Osteocyte (in vitro differentiated cells): ENCODE measurements around the gene CHKB. TPM values are rescaled to one million over a fixed set of nuclear protein-coding genes. Genes with fewer than 3 reads are reported as not detected.

Experiments used
- DNase-seq: peaks from one replicate; pipeline ENCODE4 v3.0.0; 2021; ENCODE audit warnings: mixed read lengths; ENCODE audit not compliant: unreplicated experiment; ENCODE audit errors: extremely low spot score
- H3K27ac Mint-ChIP-seq: one replicate; pipeline ENCODE4 v1.8.0; 2021; ENCODE audit warnings: mild to moderate bottlenecking, mixed read lengths; ENCODE audit not compliant: unreplicated experiment
- H3K27me3 Mint-ChIP-seq: one replicate; pipeline ENCODE4 v1.8.0; 2021; ENCODE audit warnings: mixed read lengths; ENCODE audit not compliant: unreplicated experiment
- H3K36me3 Mint-ChIP-seq: one replicate; pipeline ENCODE4 v1.8.0; 2021; ENCODE audit warnings: mixed read lengths; ENCODE audit not compliant: unreplicated experiment
- H3K4me1 Mint-ChIP-seq: one replicate; pipeline ENCODE4 v1.8.0; 2021; ENCODE audit warnings: mixed read lengths; ENCODE audit not compliant: unreplicated experiment
- H3K4me3 Mint-ChIP-seq: one replicate; pipeline ENCODE4 v1.8.0; 2021; ENCODE audit warnings: mild to moderate bottlenecking, moderate library complexity, mixed read lengths; ENCODE audit not compliant: unreplicated experiment
- H3K9me3 Mint-ChIP-seq: one replicate; pipeline ENCODE4 v1.8.0; 2021; ENCODE audit warnings: mixed read lengths; ENCODE audit not compliant: unreplicated experiment
- CTCF ChIP-seq: fragments of 200-600 bp; sonication (generic); IDR thresholded peaks from 2 replicates; pipeline ENCODE4 v1.5.0; 2021; ENCODE audit warnings: antibody characterized with exemption, mild to moderate bottlenecking, moderate library complexity
- total RNA-seq: library from RNA; stranded (reverse); gene quantifications from 2 replicates; pipeline ENCODE4 v1.2.1, GENCODE V29; 2021

CHKB gene
- total RNA-seq, 1 donor from 2014 or later = 79.9 TPM

DNA sequence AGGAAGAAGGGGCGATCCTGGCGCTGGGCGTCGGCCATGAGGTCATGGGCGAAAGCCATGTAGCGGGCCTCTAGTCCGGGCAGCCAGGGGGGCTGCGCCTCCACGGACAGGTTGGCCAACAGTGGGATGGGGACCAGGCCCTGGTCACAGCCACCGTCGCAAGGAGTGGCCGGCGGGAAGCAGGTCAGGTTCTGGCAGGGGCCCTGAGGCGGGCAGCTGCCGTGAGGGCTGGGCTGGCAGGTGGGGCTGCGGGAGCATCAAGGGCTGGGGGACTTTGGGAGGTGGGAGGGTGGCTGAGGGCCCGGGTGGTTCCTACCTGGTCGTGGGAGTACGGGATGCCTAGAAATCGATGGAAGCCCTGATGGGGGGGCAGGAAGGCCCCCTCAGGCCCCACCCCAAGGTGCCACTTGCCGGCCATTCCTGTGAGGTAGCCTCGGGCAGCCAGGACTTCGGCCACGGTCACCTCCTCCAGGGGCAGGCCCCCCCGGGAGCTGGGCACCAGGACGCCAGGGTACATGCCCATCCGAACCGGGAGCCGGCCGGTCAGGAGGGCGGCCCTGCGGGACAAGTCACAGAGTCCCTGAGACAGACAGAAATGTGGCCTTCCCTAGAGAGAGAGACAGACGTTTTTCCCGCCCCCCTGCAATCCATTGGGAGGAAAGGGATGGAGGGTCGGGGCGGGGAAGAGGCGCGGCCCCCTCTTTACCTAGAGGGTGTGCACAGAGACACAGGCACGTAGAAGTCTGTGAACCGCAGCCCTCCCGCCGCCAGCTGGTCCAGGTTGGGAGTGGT, 44.4 kb upstream of the CHKB start:
- Mint-ChIP-seq H3K4me1 (peaks cover 11% of the 10 kb centered on the region), H3K27me3 (no peaks in the 10 kb centered on the region), H3K27ac (no peak overlapping the region), H3K9me3 (no peaks in the 10 kb centered on the region), H3K36me3 (no peaks in the 10 kb centered on the region), H3K4me3 (peak overlapping the region; percentile 82)
- DNase-seq = no peak
- no peak for TF ChIP-seq CTCF

GRCh38 chr22:50626314-50626849, 43.7 kb upstream of the CHKB start:
- H3K36me3 Mint-ChIP-seq = no peaks in the 10 kb centered on the region
- H3K4me3 Mint-ChIP-seq = peak overlapping the region; percentile 60
- TF ChIP-seq CTCF = no peak
- peaks cover 18% of the 10 kb centered on the region for H3K4me1 Mint-ChIP-seq
- peaks cover 3% of the 10 kb centered on the region for H3K27me3 Mint-ChIP-seq
- H3K9me3 Mint-ChIP-seq = no peaks in the 10 kb centered on the region
- no peak overlapping the region for H3K27ac Mint-ChIP-seq
- no peak for DNase-seq

- H3K27ac Mint-ChIP-seq = no peak overlapping the region
- H3K27me3 Mint-ChIP-seq = peaks cover 3% of the 10 kb centered on the region
- H3K9me3 Mint-ChIP-seq = no peaks in the 10 kb centered on the region
- no peak for DNase-seq
- TF ChIP-seq CTCF = no peak
- peaks cover 18% of the 10 kb centered on the region for H3K4me1 Mint-ChIP-seq
- no peaks in the 10 kb centered on the region for H3K36me3 Mint-ChIP-seq
- no peak overlapping the region for H3K4me3 Mint-ChIP-seq
Measured at GRCh38 chr22:50625568-50626313, 43.1 kb upstream of the CHKB start.

GRCh38 chr22:50625131-50625567, 42.5 kb upstream of the CHKB start:
- DNase-seq = no peak
- H3K9me3 Mint-ChIP-seq = no peaks in the 10 kb centered on the region
- TF ChIP-seq CTCF = no peak
- H3K27ac Mint-ChIP-seq = no peak overlapping the region
- H3K27me3 Mint-ChIP-seq = peaks cover 3% of the 10 kb centered on the region
- no peaks in the 10 kb centered on the region for H3K36me3 Mint-ChIP-seq
- no peak overlapping the region for H3K4me3 Mint-ChIP-seq
- H3K4me1 Mint-ChIP-seq = peaks cover 24% of the 10 kb centered on the region
